GM18511 (cell line): ENCODE measurements around the gene TTLL12.
A peak's percentile ranks its signal among the peaks of the same experiment; 100 is the strongest.
"Not testable (repeated sequence)": the region's sequence is repeated elsewhere in the genome, so short reads cannot be mapped to it uniquely, and the experiment has no call there.

Experiments
- ATAC-seq: cut with Tn5 transposase; IDR thresholded peaks from one replicate; pipeline ENCODE4 v1.9.1; 2021; ENCODE audit warnings: mild to moderate bottlenecking, moderate library complexity; ENCODE audit not compliant: unreplicated experiment

TTLL12 gene

GRCh38 chr22:43157874-43158546 is 28.9 kb downstream of the TTLL12 start:
- no peak for ATAC-seq

- ATAC-seq: no peak
Measured at GRCh38 chr22:43156413-43156812, 30.5 kb downstream of the TTLL12 start.

GRCh38 chr22:43155789-43156188 is 31.1 kb downstream of the TTLL12 start:
- no peak for ATAC-seq

GRCh38 chr22:43154887-43155536 is 31.9 kb downstream of the TTLL12 start:
- no peak for ATAC-seq

- ATAC-seq: no peak
Measured at GRCh38 chr22:43153899-43154298, 33.0 kb downstream of the TTLL12 start.

GRCh38 chr22:43152357-43153071 is 34.4 kb downstream of the TTLL12 start:
- peak; percentile 41 for ATAC-seq

- ATAC-seq: peak; percentile 17
Measured at GRCh38 chr22:43152003-43152356, 35.0 kb downstream of the TTLL12 start.

- ATAC-seq: no peak
Measured at GRCh38 chr22:43151251-43152002, 35.5 kb downstream of the TTLL12 start, which contains the start of gene TSPO. TSS of gene TSPO (plus strand) at chr22:43151559. CDS start at chr22:43159239, 7,680 bp downstream.

- ATAC-seq: no peak
Measured at GRCh38 chr22:43150731-43151206, 36.2 kb downstream of the TTLL12 start.

GRCh38 chr22:43148581-43148980 is 38.4 kb downstream of the TTLL12 start:
- no peak for ATAC-seq

- no peak for ATAC-seq
Measured at GRCh38 chr22:43147821-43148220, 39.1 kb downstream of the TTLL12 start.

GRCh38 chr22:43146332-43146731 is 40.6 kb downstream of the TTLL12 start:
- ATAC-seq: not testable (repeated sequence)

GRCh38 chr22:43145371-43145770 is 41.6 kb downstream of the TTLL12 start:
- ATAC-seq: not testable (repeated sequence)

GRCh38 chr22:43144949-43145348 is 42.0 kb downstream of the TTLL12 start:
- no peak for ATAC-seq

GRCh38 chr22:43142880-43143562 is 43.9 kb downstream of the TTLL12 start, which contains the start of gene MCAT:
TSS of gene MCAT (minus strand) at chr22:43143398. CDS start at chr22:43143348, 50 bp downstream.
- ATAC-seq: no peak

- no peak for ATAC-seq
Measured at GRCh38 chr22:43136801-43137200, 50.1 kb downstream of the TTLL12 start.

- ATAC-seq: no peak
Measured at GRCh38 chr22:43136255-43136654, 50.7 kb downstream of the TTLL12 start.

GRCh38 chr22:43135565-43135964 is 51.4 kb downstream of the TTLL12 start:
- ATAC-seq: no peak

- ATAC-seq: no peak
Measured at GRCh38 chr22:43134553-43134952, 52.4 kb downstream of the TTLL12 start.

- ATAC-seq: no peak
Measured at GRCh38 chr22:43133401-43133800, 53.5 kb downstream of the TTLL12 start.
